ENCODE results near the gene PLEKHG5.

DNA sequence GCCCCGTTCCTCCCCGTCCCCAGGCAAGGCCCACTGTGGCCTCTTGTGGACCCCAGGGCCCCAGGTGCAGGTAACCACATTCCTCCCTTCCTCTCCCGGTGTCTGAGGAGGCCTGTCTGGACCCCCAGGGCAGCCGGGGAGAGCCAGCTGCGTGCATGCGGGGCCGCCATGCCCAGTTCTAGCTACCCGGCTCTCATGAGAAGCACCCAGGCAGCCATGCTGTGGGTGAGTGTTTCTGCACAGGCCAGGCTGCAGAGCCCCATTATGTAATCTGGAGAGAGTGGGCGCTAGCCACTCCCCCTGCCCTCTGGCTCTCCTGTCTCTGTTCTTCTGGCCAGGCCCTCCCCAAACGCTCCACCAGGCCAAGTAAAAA, 18.4 kb upstream of the PLEKHG5 start:
- TF ChIP-seq POLR2A (IDR thresholded peaks at IDR 0.05), result no peak
- no peak for TF ChIP-seq CTCF (IDR thresholded peaks at IDR 0.05)
- TF ChIP-seq EP300 (IDR thresholded peaks at IDR 0.05; ENCODE audit: low read depth), result no peak

Measured in transverse colon (tissue), 3 donors.